Parathyroid adenoma (tissue), 2 donors: ENCODE measurements around the gene KCNAB3.

Experiments used
- H2AFZ ChIP-seq: fragments of 300-600 bp; sonication (generic); one replicate; pipeline ENCODE4 v1.7.0; 2017; ENCODE audit warnings: antibody characterized with exemption, mild to moderate bottlenecking
- H3K27ac ChIP-seq: fragments of 300-600 bp; sonication (generic); one replicate; pipeline ENCODE4 v1.7.0; 2017
- H3K27me3 ChIP-seq: fragments of 300-600 bp; sonication (generic); one replicate; pipeline ENCODE4 v1.7.0; 2017; ENCODE audit warnings: low read length; ENCODE audit not compliant: control insufficient read depth, insufficient read depth
- H3K36me3 ChIP-seq: fragments of 300-600 bp; sonication (generic); one replicate; pipeline ENCODE4 v1.7.0; 2017; ENCODE audit warnings: low read length; ENCODE audit not compliant: control insufficient read depth, insufficient read depth
- H3K4me1 ChIP-seq: fragments of 300-600 bp; sonication (generic); one replicate; pipeline ENCODE4 v1.7.0; 2017; ENCODE audit warnings: control low read depth
- H3K4me2 ChIP-seq: fragments of 300-600 bp; sonication (generic); one replicate; pipeline ENCODE4 v1.7.0; 2017; ENCODE audit warnings: low read length
- H3K4me3 ChIP-seq: fragments of 300-600 bp; sonication (generic); one replicate; pipeline ENCODE4 v1.7.0; 2017; ENCODE audit warnings: low read depth, low read length
- H3K79me2 ChIP-seq: fragments of 300-600 bp; sonication (generic); one replicate; pipeline ENCODE4 v1.7.0; 2017; ENCODE audit warnings: control low read depth
- H3K9ac ChIP-seq: fragments of 300-600 bp; sonication (generic); one replicate; pipeline ENCODE4 v1.7.0; 2017; ENCODE audit warnings: mild to moderate bottlenecking
- H3K9me3 ChIP-seq: fragments of 300-600 bp; sonication (generic); one replicate; pipeline ENCODE4 v1.7.0; 2017; ENCODE audit warnings: low read length; ENCODE audit not compliant: control insufficient read depth
- CTCF ChIP-seq: fragments of 300-600 bp; sonication (generic); IDR thresholded peaks from one replicate; pipeline ENCODE4 v1.7.0; 2017; ENCODE audit warnings: antibody characterized with exemption, mild to moderate bottlenecking
- donor health status: primary hyperparathyroidism.

The KCNAB3 gene

GRCh38 chr17:7889166-7889955 is 40.3 kb downstream of the KCNAB3 start:
- no peak overlapping the region for H2AFZ ChIP-seq
- peaks cover 24% of the 10 kb centered on the region for H3K4me1 ChIP-seq
- peak overlapping the region; percentile 85 for H3K27ac ChIP-seq
- H3K9me3 ChIP-seq, result no peaks in the 10 kb centered on the region
- no peaks in the 10 kb centered on the region for H3K36me3 ChIP-seq
- H3K79me2 ChIP-seq, result peaks cover 5% of the 10 kb centered on the region
- peak overlapping the region; percentile 99 for H3K4me2 ChIP-seq
- peak overlapping the region; percentile 25 for H3K4me3 ChIP-seq
- no peak overlapping the region for H3K9ac ChIP-seq
- peak; percentile 69 for TF ChIP-seq CTCF
- H3K27me3 ChIP-seq, result no peaks in the 10 kb centered on the region

GRCh38 chr17:7888184-7888920 is 41.3 kb downstream of the KCNAB3 start, which contains the start of gene CHD3:
CHD3 (plus strand) TSS chr17:7888789; CDS start chr17:7889001, 212 bp downstream.
- no peaks in the 10 kb centered on the region for H3K9me3 ChIP-seq
- H3K4me2 ChIP-seq, result peak within 1 kb of the TSS; percentile 99
- no peaks in the 10 kb centered on the region for H3K36me3 ChIP-seq
- H3K4me3 ChIP-seq, result peak within 1 kb of the TSS; percentile 81
- peak within 1 kb of the TSS; percentile 85 for H3K27ac ChIP-seq
- peaks cover 5% of the 10 kb centered on the region for H3K79me2 ChIP-seq
- peaks cover 26% of the 10 kb centered on the region for H3K4me1 ChIP-seq
- H3K9ac ChIP-seq, result no peak within 1 kb of the TSS
- H2AFZ ChIP-seq, result peak within 1 kb of the TSS; percentile 63
- no peak for TF ChIP-seq CTCF
- H3K27me3 ChIP-seq, result no peaks in the 10 kb centered on the region

- Histone ChIP-seq H2AFZ (peak overlapping the region; percentile 68), H3K36me3 (no peaks in the 10 kb centered on the region), H3K4me1 (peaks cover 28% of the 10 kb centered on the region), H3K4me3 (peak overlapping the region; percentile 81), H3K4me2 (peak overlapping the region; percentile 99), H3K9me3 (no peaks in the 10 kb centered on the region), H3K79me2 (peaks cover 5% of the 10 kb centered on the region), H3K27ac (peak overlapping the region; percentile 85), H3K27me3 (no peaks in the 10 kb centered on the region), H3K9ac (no peak overlapping the region)
- no peak for TF ChIP-seq CTCF
Observed at GRCh38 chr17:7887482-7888183, 42.0 kb downstream of the KCNAB3 start.

GRCh38 chr17:7887038-7887481 is 42.6 kb downstream of the KCNAB3 start:
- H3K27me3 ChIP-seq, result no peaks in the 10 kb centered on the region
- no peaks in the 10 kb centered on the region for H3K9me3 ChIP-seq
- peaks cover 32% of the 10 kb centered on the region for H3K4me1 ChIP-seq
- H3K4me3 ChIP-seq, result peak overlapping the region; percentile 81
- TF ChIP-seq CTCF, result no peak
- no peak overlapping the region for H3K9ac ChIP-seq
- H3K36me3 ChIP-seq, result no peaks in the 10 kb centered on the region
- H3K79me2 ChIP-seq, result peaks cover 5% of the 10 kb centered on the region
- H2AFZ ChIP-seq, result peak overlapping the region; percentile 68
- H3K27ac ChIP-seq, result peak overlapping the region; percentile 85
- peak overlapping the region; percentile 99 for H3K4me2 ChIP-seq
